Caki2 (cell line): ENCODE results near the gene NHP2. TPM values are rescaled to one million over a fixed set of nuclear protein-coding genes. Genes with fewer than 3 reads are reported as not detected.

Experiments
- DNase-seq: peaks from one replicate; pipeline ENCODE4 v3.0.0-alpha.2; 2015; ENCODE audit warnings: low read depth
- in situ Hi-C: cut with HindIII; loops from 2 replicates; pipeline ENCODE4 v1.10.0; 2016; ENCODE audit warnings: low sequenced_read_pairs, low pct_unique_long_range_greater_than_20kb, mixed read lengths
- total RNA-seq: library from RNA; depleted of rRNA; stranded (reverse); fragments of >200 nt; shearing (Covaris generic); gene quantifications from 2 replicates; pipeline ENCODE4 v1.2.3, GENCODE V29; 2014; ENCODE audit warnings: low replicate concordance

Gene NHP2
- total RNA-seq, 1 experiment from 2014 or later, result 352 TPM

- in situ Hi-C loops, result no loop called here
- DNase-seq, result no peak
These were observed 28.6 kb upstream of the NHP2 start for GRCh38 chr5:178182158-178182876.

GRCh38 chr5:178180141-178180863 is 26.6 kb upstream of the NHP2 start:
- in situ Hi-C loops, result no loop called here
- DNase-seq, result no peak

GRCh38 chr5:178177569-178177968 is 23.9 kb upstream of the NHP2 start:
- no peak for DNase-seq
- in situ Hi-C loops, result no loop called here

GRCh38 chr5:178176791-178177190 is 23.1 kb upstream of the NHP2 start:
- in situ Hi-C loops, result no loop called here

GRCh38 chr5:178174456-178174855 is 20.8 kb upstream of the NHP2 start:
- in situ Hi-C loops, result no loop called here
- DNase-seq, result no peak

More at GRCh38 chr5:178176791-178177190, 23.1 kb upstream of the NHP2 start:
- DNase-seq, result no peak

- no peak for DNase-seq
- in situ Hi-C loops, result no loop called here
These were observed 16.8 kb upstream of the NHP2 start for GRCh38 chr5:178170455-178170854.

- DNase-seq, result no peak
- in situ Hi-C loops, result no loop called here
These were observed 11.9 kb upstream of the NHP2 start for GRCh38 chr5:178165581-178165980.

- in situ Hi-C loops, result no loop called here
These were observed 10.4 kb upstream of the NHP2 start for GRCh38 chr5:178163772-178164735.

GRCh38 chr5:178162481-178162880 is 8.8 kb upstream of the NHP2 start:
- in situ Hi-C loops, result no loop called here

More at GRCh38 chr5:178163772-178164735, 10.4 kb upstream of the NHP2 start:
- DNase-seq, result peak; percentile 79

GRCh38 chr5:178160176-178160575 is 6.5 kb upstream of the NHP2 start:
- DNase-seq, result no peak
- in situ Hi-C loops, result no loop called here

More at GRCh38 chr5:178162481-178162880, 8.8 kb upstream of the NHP2 start:
- DNase-seq, result no peak

- no peak for DNase-seq
- in situ Hi-C loops, result no loop called here
These were observed 1.4 kb upstream of the NHP2 start for GRCh38 chr5:178155065-178155464.

GRCh38 chr5:178152491-178153444 is 917 bp downstream of the NHP2 start:
- in situ Hi-C loops, result no loop called here
- DNase-seq, result no peak

GRCh38 chr5:178150977-178151734 is 2.5 kb downstream of the NHP2 start:
- no peak for DNase-seq
- in situ Hi-C loops, result no loop called here

GRCh38 chr5:178149199-178149932 is 4.3 kb downstream of the NHP2 start:
- DNase-seq, result no peak
- in situ Hi-C loops, result no loop called here

- in situ Hi-C loops, result no loop called here
- no peak for DNase-seq
These were observed 6.3 kb downstream of the NHP2 start for GRCh38 chr5:178147406-178147805.
